Kidney glomerular epithelial cell (primary cell): ENCODE results near the gene SATL1.
"Not testable (repeated sequence)": the region's sequence is repeated elsewhere in the genome, so short reads cannot be mapped to it uniquely, and the experiment has no call there.

ENCODE experiments used
- DNase-seq: peaks from one replicate; lab custom pipeline; 2025; lab: John Stamatoyannopoulos, UW

SATL1 gene

DNA sequence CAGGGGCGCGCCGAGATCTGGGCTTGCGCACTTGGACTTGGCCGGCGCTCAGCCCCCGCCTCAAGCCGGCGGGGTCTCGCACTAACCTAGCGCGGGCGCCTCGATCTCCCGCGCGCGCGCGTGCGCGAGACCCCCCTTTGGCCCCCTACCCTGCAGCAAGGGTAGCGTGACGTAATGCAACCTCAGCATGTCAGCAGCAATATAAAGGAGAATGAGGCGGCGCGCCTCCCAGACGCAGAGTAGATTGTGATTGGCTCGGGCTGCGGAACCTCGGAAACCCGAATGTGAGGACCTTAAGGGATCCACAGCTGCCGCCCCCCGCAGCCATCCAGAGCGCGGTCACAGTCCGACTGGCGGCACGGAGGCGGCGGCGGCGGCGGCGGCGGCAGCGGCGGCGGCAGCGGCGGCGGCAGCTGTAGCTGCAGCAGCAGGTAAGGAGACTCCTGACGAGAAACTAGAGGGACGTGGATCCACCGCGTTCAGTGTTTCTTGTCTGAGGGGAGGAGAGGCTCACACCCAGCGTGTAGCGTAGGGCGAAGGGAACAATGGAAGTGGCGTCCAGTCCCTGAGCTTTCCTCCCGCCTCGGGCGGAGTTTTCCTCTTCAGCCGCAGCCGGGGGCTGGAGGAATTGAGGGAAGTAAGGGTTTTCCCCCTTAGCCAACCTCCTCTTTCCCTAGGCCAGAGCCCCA is at the start of gene SATL1, which contains the start of gene ZNF711:
Gene SATL1 (minus strand): TSS at position 19 of the 689 bp plus-strand sequence. CDS start 134,811 bp downstream, outside the sequence.
Gene ZNF711 (plus strand): TSS at position 231 of the 689 bp plus-strand sequence. CDS start 3,582 bp downstream, outside the sequence.
- DNase-seq, result no peak

GRCh38 chrX:85288992-85289723 is 45.6 kb upstream of the SATL1 start:
- no peak for DNase-seq

DNA sequence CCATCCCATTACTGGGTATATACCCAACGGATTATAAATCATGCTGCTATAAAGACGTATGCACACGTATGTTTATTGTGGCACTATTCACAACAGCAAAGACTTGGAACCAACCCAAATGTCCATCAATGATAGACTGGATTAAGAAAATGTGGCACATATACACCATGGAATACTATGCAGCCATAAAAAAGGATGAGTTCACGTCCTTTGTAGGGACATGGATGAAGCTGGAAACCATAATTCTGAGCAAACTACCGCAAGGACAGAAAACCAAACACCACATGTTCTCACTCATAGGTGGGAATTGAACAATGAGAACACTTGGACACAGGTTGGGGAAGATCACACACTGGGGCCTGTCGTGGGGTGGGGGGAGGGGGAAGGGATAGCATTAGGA is 41.7 kb upstream of the SATL1 start:
- DNase-seq, result not testable (repeated sequence)

DNA sequence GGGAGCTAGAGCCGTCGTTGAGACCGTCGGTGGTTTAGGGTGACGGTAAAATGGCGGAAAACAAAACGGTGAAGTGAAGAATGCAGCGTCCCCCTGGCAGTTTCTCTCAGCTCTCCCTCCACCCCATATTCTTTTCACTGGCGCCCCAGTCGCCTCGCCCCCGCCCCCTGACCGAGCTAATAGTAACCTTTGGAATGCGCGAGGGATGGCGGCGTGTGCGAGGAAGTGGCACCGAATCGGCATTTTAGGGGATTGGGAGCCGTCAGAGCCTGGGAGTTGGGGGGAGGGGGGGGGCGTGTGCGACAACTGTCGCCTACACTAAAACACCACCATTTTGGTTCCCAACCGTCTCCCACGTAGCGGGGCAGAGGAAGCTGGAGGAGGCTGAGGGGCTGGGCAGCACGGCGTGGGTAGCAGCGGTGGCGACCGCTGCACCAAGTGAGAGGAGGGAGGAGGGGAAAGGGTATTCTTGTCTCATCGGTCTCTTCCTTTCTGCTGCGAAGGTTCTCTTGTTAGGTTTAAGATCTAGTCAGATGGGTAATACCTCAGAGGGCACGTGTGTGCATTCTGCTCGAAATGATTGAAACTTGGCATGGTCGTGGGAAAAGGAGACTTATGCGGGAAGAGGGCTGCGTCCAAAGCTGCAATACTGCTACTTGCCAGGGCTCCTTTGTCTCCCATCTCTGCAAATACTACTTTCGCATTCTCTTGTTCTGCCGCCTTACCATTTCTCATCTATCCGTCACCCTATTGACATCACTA is 1.1 kb upstream of the SATL1 start:
- peak; percentile 8 for DNase-seq

DNA sequence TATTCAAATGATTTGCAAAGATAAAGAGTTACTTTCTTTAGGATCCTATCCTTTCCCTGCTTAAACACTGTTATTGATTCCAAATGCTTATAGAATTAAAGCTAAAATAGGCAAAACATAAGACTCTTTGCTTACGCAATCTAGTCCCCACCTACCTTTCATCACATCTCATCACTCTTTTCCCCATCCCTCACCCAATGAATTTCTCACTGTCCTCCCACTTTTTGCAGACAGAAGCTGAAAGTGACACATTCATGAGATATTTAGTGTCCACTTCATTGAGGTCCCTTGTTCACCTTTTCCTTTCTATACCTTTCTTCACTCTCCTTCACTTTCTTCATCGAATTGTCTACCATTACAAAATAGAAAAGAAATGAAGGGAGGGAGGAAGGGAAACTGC is 424 bp downstream of the SATL1 start:
- DNase-seq, result no peak

- no peak for DNase-seq
Measured at GRCh38 chrX:85223359-85223758, 20.2 kb downstream of the SATL1 start.

DNA sequence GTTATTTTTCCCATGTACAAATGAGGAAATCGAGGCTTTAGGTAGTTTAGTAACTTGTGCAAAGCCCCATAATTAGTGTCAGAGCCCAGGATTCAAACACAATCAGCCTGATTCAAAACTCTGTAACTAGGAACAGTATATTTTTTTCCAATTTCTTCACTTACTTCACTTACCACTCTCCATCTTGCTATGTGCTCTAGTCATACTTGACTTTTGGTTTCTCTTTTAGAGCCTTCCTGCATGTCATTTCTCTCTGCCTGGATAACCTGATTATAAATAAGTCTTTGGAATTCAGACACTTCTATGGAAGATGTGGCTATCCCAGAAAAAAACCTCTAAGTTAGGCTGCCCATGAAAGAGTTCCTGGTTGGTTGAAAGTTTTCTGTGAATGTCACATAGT is 22.2 kb downstream of the SATL1 start:
- no peak for DNase-seq

GRCh38 chrX:85215946-85216345 is 27.6 kb downstream of the SATL1 start:
- no peak for DNase-seq

DNA sequence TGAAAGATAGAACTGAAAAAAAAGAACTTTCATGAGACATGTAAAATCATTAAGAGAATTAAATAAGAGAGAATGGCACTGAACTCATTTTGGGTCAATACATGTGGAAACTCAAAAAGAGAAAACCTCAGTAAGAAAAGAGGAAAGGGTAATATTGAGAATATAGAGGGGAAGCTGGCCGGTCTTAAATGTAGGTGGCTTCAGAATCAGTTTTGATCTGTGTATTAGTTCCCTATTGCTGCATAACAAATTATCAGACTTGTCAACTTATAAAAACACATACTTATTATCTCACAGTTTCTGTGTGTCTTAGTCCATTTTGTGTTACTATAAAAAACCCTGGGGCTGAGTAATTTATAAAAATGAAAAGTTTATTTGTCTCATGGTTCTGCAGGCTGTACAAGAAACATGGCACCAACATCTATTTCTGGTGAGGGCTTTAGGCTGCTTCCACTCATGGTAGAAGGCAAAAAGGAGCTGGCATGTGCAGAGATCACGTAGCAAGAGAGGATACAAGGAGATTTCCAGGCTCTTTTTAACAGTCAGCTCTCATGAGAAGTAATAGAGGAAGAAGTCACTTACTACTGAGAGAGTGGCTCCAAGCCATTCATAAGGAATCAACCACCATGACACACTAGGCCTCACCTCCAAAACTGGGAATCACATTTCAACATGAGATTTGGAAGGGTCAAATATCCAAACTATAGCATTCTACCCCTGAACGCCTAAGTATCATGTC is 29.6 kb downstream of the SATL1 start:
- DNase-seq, result no peak

- DNase-seq, result no peak
Measured at GRCh38 chrX:85203461-85203970, 40.1 kb downstream of the SATL1 start.

DNA sequence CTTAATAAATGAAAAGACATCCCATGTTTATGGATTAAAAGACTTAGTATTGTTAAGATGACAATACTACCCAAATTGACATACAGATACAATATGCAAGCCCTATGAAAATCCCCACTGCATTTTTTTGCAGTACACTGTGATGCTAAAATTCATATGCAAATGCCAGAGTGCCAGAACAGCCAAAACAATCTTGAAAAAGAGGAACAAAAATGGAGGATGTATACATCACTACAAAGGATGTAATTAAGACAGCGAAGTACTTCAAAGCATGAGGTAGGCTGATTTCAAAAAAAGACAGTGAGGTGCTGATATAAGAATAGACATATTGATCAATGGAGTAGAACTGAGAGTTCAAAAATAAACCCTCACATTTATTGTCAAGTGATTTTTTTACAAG is 47.3 kb downstream of the SATL1 start:
- no peak for DNase-seq

DNA sequence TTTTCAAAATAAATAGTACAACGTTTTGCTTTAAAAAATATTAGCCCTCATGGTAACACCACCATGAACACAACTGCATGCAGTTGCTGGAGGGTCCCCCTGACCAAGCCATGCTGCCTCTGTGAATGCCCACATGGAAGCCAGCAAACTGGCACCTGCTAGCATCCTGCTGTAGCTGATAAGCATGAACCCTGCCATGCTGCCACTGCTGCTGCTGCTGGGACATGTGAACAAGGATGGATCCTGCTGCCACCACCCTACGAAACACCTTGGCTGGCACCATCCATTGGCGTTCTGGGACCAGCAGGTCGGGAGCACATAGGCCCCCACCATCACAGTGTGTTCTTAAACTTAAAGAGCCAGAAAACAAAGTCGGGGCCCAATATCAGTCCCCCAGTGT is 83.9 kb downstream of the SATL1 start:
- DNase-seq, result no peak

- no peak for DNase-seq
Measured at GRCh38 chrX:85140964-85141363, 102.6 kb downstream of the SATL1 start.

DNA sequence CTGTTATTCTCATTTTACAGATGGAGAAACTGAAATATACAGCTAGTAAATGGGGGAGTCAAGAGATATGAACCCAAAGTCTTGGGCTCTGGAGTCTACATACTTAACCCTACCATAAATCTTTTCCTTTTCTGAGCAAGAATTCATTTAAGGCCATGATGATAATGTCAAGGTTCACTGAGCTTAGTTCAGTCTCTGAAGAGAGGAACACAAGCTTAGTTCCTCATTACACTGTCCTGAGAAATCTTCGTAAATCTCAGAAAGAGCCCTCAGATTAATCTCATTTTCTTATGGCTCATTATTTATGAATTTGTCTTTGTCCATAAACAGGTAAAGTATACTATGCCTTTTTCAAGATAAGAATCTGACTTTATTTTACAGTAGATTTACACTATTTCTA is 104.2 kb downstream of the SATL1 start:
- no peak for DNase-seq

DNA sequence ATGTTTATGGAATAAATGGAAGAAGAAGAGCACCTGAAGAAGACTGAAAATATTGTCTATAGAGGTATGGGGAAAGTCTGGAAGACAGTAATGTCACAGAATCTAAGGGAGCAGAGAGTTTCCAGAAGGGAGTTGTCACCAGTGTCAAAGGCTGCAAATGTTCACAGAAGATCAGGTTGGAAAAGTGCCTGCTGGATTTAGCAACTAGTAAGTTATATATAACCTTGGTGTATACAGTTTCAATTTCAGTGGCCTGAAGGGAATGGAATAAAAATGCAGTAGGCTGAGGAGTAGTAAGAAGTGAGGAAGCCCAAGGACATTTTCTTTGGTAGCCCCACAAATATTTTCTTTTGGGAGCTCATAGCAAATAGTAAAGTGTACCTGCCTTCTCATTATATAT is 107.2 kb downstream of the SATL1 start:
- DNase-seq, result no peak

DNA sequence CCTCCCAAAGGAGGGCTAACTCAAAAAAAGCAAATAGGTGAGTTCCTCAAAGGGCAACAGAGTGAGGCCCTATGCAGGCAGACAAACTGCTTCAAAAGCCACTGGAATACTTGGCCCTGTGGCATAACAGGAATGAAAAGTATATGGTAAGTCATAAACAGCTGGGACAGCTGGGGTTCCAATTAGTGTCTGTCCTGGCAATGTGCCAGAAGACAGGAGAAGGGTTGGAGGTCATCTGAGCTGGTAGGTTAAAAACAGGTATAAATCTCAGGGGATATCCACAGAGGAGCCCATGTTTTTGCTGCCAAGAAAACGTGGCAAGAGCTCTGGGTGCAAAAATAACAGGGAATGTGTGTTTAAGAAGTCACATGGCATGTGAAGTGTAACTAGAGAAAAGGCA is 128.3 kb downstream of the SATL1 start:
- no peak for DNase-seq

GRCh38 chrX:85114776-85115175 is 128.8 kb downstream of the SATL1 start:
- DNase-seq, result no peak

- no peak for DNase-seq
Measured at GRCh38 chrX:85114171-85114570, 129.4 kb downstream of the SATL1 start.

DNA sequence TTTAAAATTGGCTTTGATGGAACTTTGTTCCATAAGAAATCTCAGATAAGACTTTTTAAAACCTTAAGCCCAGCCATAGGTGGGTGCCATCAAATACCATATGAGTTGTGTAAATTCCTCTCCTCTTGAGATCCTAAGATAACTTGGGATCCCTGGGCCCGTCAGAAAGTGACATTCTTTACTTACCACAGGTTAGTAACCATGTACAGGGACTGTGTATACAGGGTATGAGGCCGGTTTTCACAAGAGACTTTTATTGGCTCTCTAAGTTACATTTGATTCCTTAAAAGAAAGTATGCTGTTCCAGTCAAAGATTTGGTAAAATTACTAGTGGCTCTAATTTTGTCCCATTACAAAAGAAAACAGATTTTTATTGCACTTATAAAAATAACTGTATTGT is 129.8 kb downstream of the SATL1 start:
- no peak for DNase-seq

DNA sequence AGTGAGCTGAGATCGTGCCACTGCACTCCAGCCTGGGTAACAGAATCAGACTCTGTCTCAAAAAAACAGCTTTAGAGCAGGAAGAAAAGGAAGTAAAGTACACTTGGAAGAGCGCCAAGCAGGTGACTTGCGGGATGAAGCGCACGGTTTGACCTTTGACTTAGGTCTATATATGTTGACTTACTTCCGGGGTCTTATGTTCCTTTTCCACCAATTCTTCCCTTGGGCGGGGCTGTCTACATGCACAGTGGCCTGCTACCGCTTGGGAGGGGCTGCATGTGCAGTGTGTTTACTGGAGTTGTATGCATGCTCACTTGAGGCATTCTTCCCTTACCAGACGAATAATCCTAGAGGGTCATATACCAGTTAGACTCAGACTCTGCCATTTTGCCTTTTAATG is 131.3 kb downstream of the SATL1 start:
- DNase-seq, result no peak

DNA sequence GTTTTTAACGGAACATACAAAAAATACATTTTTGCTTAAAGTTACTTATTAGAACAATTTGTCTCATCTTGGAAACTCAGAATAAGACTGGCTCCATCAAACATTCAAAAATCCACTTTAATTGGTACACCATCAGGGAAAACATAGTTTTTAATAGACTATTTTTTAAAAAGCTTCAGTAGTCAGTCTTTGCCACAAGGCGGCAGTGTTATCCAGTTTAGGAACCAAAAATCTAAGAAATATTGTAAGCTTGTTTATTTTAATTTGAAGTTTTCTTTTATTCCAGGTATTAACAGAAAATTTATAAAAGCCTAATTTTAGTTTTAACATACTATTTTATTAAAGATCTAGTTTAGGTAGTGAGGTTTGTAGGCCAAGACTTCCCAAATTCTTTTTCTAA is 132.2 kb downstream of the SATL1 start:
- DNase-seq, result no peak

DNA sequence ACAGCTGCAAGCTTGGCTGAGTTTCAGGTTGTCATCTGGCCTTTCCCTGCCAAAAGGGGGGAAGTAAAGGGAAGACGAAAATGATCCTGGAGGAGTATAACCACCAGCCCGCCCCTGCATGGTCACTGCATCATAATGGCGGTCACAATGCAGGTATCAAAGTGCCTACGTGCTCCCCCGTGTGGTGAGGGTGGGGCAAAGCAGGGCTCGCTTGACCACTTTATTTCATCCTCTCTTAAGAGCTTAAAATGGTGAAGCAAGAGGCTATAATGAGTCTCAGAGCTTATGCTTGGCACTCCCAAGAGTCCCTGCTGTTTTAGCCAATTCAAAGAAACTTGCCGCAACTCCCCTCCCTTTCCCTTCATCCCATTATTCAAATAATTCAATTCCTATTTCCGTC is 134.3 kb downstream of the SATL1 start:
- DNase-seq, result no peak
